OCI-M2 (cell line): ENCODE data around the gene GOLGA8A.
"Not testable (repeated sequence)": the region's sequence is repeated elsewhere in the genome, so short reads cannot be mapped to it uniquely, and the experiment has no call there.

Experiments
- DNase-seq: peaks from one replicate; lab custom pipeline; 2025; ENCODE audit not compliant: unreplicated experiment; lab: John Stamatoyannopoulos, UW

Gene GOLGA8A

GRCh38 chr15:34418435-34418834 is 19.2 kb downstream of the GOLGA8A start:
- not testable (repeated sequence) for DNase-seq

- DNase-seq = not testable (repeated sequence)
These were observed 28.1 kb downstream of the GOLGA8A start for GRCh38 chr15:34409511-34409910.

GRCh38 chr15:34408973-34409372 is 28.6 kb downstream of the GOLGA8A start:
- DNase-seq = not testable (repeated sequence)

GRCh38 chr15:34403899-34404298 is 33.7 kb downstream of the GOLGA8A start:
- not testable (repeated sequence) for DNase-seq

GRCh38 chr15:34403160-34403598 is 34.4 kb downstream of the GOLGA8A start:
- not testable (repeated sequence) for DNase-seq

GRCh38 chr15:34397637-34398259 is 39.9 kb downstream of the GOLGA8A start:
- not testable (repeated sequence) for DNase-seq

GRCh38 chr15:34392981-34393380 is 44.6 kb downstream of the GOLGA8A start:
- not testable (repeated sequence) for DNase-seq

- not testable (repeated sequence) for DNase-seq
These were observed 48.0 kb downstream of the GOLGA8A start for GRCh38 chr15:34389594-34390086.
